Measurements from ENCODE around the gene GHR.

Gene GHR

DNA sequence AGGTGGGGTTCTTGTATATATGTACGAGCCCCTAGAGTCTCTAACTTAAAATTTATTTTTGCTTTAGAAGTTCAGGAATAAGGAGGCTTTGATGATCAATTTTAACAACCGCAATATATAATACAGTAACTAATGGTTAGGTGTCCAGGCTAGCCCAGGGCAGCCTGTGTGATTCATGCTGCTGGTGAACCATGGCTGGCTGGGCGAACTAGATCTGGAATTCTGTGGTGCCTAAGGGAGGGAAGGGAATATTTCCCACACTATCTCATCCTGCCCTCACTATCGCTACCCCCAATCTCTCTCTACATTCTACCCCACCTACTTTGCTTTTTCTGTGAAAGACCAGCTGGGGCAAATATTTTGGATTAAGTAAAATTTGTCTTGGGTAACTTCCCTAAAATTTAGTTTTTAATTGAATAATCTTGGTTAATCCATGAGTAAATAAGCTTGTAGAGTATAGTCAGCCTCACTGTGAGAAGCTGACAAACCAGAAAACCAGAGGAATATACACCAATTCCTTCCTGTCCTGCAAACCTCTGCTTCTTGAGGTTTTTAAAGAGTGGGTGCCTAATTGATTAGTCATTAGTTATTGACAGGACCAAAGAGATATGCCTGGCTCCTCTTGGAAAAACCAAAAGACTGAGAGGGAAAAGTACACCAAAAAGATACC, 218.2 kb downstream of the GHR start:
- H3K4me1 Mint-ChIP-seq = no peaks in the 10 kb centered on the region
- no peak for DNase-seq
- no peak overlapping the region for H3K4me3 Mint-ChIP-seq

DNA sequence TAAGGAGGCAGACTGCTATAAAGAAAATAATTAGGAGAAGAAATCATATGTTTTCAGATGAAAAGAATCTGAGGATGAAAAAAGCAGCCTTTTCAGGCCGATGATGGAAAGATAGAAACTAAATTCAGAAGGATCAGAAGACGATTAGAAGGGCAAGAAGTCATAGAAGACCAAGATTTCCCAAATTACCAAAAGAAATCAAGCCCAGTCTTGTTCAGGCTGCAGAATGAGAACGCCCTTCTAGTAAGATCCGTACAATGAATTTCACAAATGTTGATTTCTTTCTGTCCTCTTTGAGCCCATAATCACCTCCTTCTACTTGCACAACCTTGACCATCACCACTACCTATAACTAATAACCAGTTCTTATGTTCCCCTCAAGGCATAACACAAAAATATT, 218.8 kb downstream of the GHR start:
- Mint-ChIP-seq H3K27me3 (ENCODE audit: low read depth, poor library complexity) (peaks cover 4% of the 10 kb centered on the region), H3K27ac (no peak overlapping the region), H3K9me3 (no peaks in the 10 kb centered on the region)

More for the DNA sequence above, 218.2 kb downstream of the GHR start:
- no peaks in the 10 kb centered on the region for H3K36me3 Mint-ChIP-seq (ENCODE audit: low read depth)
- H3K9me3 Mint-ChIP-seq = no peaks in the 10 kb centered on the region
- TF ChIP-seq, protein P1, sequence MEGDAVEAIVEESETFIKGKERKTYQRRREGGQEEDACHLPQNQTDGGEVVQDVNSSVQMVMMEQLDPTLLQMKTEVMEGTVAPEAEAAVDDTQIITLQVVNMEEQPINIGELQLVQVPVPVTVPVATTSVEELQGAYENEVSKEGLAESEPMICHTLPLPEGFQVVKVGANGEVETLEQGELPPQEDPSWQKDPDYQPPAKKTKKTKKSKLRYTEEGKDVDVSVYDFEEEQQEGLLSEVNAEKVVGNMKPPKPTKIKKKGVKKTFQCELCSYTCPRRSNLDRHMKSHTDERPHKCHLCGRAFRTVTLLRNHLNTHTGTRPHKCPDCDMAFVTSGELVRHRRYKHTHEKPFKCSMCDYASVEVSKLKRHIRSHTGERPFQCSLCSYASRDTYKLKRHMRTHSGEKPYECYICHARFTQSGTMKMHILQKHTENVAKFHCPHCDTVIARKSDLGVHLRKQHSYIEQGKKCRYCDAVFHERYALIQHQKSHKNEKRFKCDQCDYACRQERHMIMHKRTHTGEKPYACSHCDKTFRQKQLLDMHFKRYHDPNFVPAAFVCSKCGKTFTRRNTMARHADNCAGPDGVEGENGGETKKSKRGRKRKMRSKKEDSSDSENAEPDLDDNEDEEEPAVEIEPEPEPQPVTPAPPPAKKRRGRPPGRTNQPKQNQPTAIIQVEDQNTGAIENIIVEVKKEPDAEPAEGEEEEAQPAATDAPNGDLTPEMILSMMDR (IDR thresholded peaks at IDR 0.05) = no peak
- H3K27me3 Mint-ChIP-seq (ENCODE audit: low read depth, poor library complexity) = peaks cover 4% of the 10 kb centered on the region
- no peak overlapping the region for H3K27ac Mint-ChIP-seq

DNA sequence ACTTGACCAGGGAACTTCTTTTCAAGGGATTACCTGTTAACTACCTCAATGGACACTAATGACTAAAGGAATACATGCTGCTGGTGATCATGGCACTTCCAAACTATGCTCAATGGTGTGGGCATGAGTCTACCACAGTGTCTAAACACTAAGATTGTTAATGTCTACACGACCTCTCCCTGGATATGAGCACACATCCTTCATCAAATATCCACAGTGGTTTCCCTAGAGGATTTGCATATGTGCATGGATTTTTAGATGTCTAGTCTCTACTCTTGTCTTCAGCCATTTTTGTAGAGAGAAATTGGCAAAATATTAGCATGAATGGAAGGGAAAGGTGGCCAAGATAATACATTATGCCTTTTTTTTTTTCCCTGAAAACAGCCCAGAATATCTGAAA, 220.1 kb downstream of the GHR start:
- no peak for DNase-seq
- H3K4me3 Mint-ChIP-seq = no peak overlapping the region
- H3K27me3 Mint-ChIP-seq (ENCODE audit: low read depth, poor library complexity) = peaks cover 4% of the 10 kb centered on the region
- no peaks in the 10 kb centered on the region for H3K4me1 Mint-ChIP-seq
- no peaks in the 10 kb centered on the region for H3K9me3 Mint-ChIP-seq
- H3K36me3 Mint-ChIP-seq (ENCODE audit: low read depth) = no peaks in the 10 kb centered on the region
- TF ChIP-seq, protein P1 (IDR thresholded peaks at IDR 0.05) = no peak
- H3K27ac Mint-ChIP-seq = no peak overlapping the region

More for the DNA sequence above, 218.8 kb downstream of the GHR start:
- no peaks in the 10 kb centered on the region for H3K36me3 Mint-ChIP-seq (ENCODE audit: low read depth)
- no peak for DNase-seq
- H3K4me1 Mint-ChIP-seq = no peaks in the 10 kb centered on the region
- TF ChIP-seq, protein P1 (IDR thresholded peaks at IDR 0.05) = no peak
- no peak overlapping the region for H3K4me3 Mint-ChIP-seq

DNA sequence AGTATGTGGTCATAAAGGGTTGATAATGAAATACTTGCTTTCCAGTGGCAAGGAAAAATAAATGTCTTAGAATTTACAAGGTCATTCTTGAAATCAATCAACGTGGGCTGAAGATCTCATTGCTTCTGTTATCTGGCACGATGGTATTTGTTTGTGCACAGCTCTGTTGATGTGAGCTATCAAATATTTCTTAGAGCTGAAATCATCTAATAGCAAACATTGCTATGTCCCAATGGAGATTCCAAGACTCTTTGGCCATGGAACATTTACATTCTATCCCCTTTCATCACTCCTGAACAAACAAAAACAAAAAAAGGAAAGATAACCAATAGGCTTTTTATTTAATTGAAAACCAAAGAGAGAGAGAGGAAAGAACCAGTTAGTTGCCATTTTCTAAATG, 221.9 kb downstream of the GHR start:
- Mint-ChIP-seq H3K4me3 (no peak overlapping the region), H3K36me3 (ENCODE audit: low read depth) (no peaks in the 10 kb centered on the region), H3K27me3 (ENCODE audit: low read depth, poor library complexity) (peaks cover 4% of the 10 kb centered on the region), H3K4me1 (no peaks in the 10 kb centered on the region), H3K27ac (no peak overlapping the region), H3K9me3 (no peaks in the 10 kb centered on the region)
- TF ChIP-seq, protein P1 (IDR thresholded peaks at IDR 0.05) = no peak
- DNase-seq = no peak

DNA sequence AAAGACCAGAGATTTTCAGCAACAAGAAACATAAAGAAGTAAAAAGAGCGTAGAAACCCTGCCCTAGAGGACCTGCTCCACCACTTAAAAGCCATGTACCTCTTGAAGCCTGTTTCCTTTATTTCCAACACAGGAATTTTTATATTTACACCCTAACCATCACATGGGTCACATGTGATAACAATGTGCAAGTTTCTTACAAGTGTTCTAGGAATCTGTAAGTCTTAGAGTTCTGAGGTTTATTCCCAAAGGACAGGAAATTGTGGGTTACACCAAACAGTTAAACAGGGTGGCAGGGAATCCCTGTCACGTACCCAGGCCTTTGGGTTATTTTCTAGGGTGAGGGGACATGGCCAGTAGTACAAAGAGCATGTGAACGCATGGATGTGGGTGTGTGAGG, 224.8 kb downstream of the GHR start:
- no peaks in the 10 kb centered on the region for H3K36me3 Mint-ChIP-seq (ENCODE audit: low read depth)
- no peak for DNase-seq
- no peaks in the 10 kb centered on the region for H3K27me3 Mint-ChIP-seq (ENCODE audit: low read depth, poor library complexity)
- H3K9me3 Mint-ChIP-seq = no peaks in the 10 kb centered on the region
- no peak overlapping the region for H3K27ac Mint-ChIP-seq
- H3K4me1 Mint-ChIP-seq = no peaks in the 10 kb centered on the region
- no peak overlapping the region for H3K4me3 Mint-ChIP-seq
- TF ChIP-seq, protein P1 (IDR thresholded peaks at IDR 0.05) = no peak

DNA sequence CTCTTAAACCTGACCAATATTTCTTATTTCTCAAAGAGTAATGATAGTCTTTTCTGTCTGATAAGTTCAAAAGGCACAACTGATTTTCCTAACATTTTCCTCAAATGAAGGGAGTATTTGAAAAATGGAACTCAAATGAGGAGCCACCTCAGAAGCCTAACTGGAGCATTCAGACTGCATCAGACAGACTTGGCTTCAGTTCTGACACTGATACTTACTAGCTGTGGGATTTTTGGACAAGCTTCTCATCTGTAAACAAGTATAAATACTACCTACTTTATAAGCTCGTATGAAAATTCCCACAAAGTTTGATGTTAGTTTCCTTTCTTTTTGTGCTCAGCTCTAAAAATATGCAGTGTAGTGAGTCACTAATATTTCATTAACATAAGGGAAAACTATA, 225.7 kb downstream of the GHR start:
- Mint-ChIP-seq H3K4me1 (no peaks in the 10 kb centered on the region), H3K36me3 (ENCODE audit: low read depth) (no peaks in the 10 kb centered on the region), H3K27ac (no peak overlapping the region), H3K27me3 (ENCODE audit: low read depth, poor library complexity) (no peaks in the 10 kb centered on the region), H3K9me3 (no peaks in the 10 kb centered on the region), H3K4me3 (no peak overlapping the region)
- DNase-seq = no peak
- TF ChIP-seq, protein P1 (IDR thresholded peaks at IDR 0.05) = no peak

Data from nephron progenitor cell (in vitro differentiated cells).